Measurements from ENCODE around the gene PTPRM. TPM values are rescaled to one million over a fixed set of nuclear protein-coding genes. Genes with fewer than 3 reads are reported as not detected.

Gene PTPRM
- total RNA-seq, 1 experiment from 2014 or later: 45.6 TPM

DNA sequence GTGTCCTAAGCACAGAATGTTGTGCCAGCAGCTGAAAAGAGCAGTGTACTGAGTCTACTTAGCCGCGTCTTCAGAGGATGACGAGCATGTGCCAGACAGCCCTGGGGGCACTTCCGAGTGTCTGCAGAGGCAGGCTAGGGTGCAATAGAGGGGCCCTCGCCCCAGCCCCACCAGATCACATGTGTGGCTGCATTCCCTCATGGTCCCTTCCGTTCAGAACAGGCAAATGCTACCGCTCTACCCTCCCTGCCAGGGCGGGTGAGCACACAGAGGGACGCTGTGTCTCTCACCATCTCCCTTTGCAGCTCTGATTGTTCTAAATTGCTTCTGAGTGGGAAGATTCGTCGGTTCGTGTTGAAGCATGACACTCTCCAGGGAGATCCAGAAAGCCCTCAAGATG lies 829.9 kb downstream of the PTPRM start:
- H4K20me1 ChIP-seq (ENCODE audit: low read length): no peaks in the 10 kb centered on the region
- H2AFZ ChIP-seq (ENCODE audit: low read length): no peak overlapping the region
- H3K27me3 ChIP-seq (ENCODE audit: low read length): no peaks in the 10 kb centered on the region
- no peak overlapping the region for H3K4me3 ChIP-seq (ENCODE audit: low read length)
- no peak for TF ChIP-seq EZH2phosphoT487 (IDR thresholded peaks at IDR 0.05; ENCODE audit: borderline replicate concordance, low read length)
- no peak overlapping the region for H3K4me2 ChIP-seq (ENCODE audit: low read length)
- intact Hi-C loops (cut with micrococcal nuclease): no loop called here
- H3K79me2 ChIP-seq (ENCODE audit: low read length): no peaks in the 10 kb centered on the region
- ATAC-seq: no peak
- H3K9ac ChIP-seq (ENCODE audit: low read length): no peak overlapping the region
- ChIA-PET POLR2A (ENCODE audit: unreplicated experiment) (no interaction called here), CTCF (no interaction called here)
- no TSS peak for BruUV-seq (replicated peaks)
- no peak overlapping the region for H3K27ac ChIP-seq (ENCODE audit: low read length)
- H3F3A ChIP-seq (ENCODE audit: low read length, unreplicated experiment): no peaks in the 10 kb centered on the region
- no peaks in the 10 kb centered on the region for H3K9me2 ChIP-seq (replicated peaks; ENCODE audit: low read length)
- no peak for DNase-seq
- H3K4me1 ChIP-seq (ENCODE audit: insufficient read depth, low read length): no peaks in the 10 kb centered on the region
- no peaks in the 10 kb centered on the region for H3K36me3 ChIP-seq (ENCODE audit: low read depth, low read length)
- H3K9me3 ChIP-seq (ENCODE audit: low read length): no peaks in the 10 kb centered on the region

DNA sequence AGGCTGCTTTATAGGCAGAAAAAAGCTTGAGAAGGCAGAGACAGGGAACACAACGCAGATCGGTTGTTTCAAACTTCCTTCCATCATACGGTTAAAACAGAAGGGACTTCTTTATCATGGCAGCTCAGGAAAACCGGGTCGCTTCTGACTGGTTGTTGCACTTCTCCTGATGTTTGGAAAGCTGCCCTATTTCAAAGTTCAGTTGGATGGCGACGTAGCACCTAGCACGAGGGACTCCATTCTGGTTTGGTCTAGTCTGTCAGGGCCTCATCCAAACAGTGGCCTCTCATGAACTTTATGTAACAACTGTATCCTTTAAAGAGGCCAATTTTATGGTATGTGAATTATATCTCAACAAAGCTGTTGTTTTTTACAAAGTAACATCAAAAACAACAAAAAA lies 832.0 kb downstream of the PTPRM start:
- ATAC-seq (no peak), DNase-seq (no peak)
- Histone ChIP-seq H2AFZ (ENCODE audit: low read length) (no peak overlapping the region), H3K9me3 (ENCODE audit: low read length) (no peaks in the 10 kb centered on the region), H3K9ac (ENCODE audit: low read length) (no peak overlapping the region), H3K27ac (ENCODE audit: low read length) (no peak overlapping the region), H3K27me3 (ENCODE audit: low read length) (no peaks in the 10 kb centered on the region), H3F3A (ENCODE audit: low read length, unreplicated experiment) (no peaks in the 10 kb centered on the region), H3K4me2 (ENCODE audit: low read length) (no peak overlapping the region), H3K79me2 (ENCODE audit: low read length) (no peaks in the 10 kb centered on the region), H3K4me1 (ENCODE audit: insufficient read depth, low read length) (no peaks in the 10 kb centered on the region), H4K20me1 (ENCODE audit: low read length) (no peaks in the 10 kb centered on the region), H3K36me3 (ENCODE audit: low read depth, low read length) (no peaks in the 10 kb centered on the region), H3K9me2 (replicated peaks; ENCODE audit: low read length) (no peaks in the 10 kb centered on the region), H3K4me3 (ENCODE audit: low read length) (no peak overlapping the region)
- intact Hi-C loops (cut with micrococcal nuclease): no loop called here
- ChIA-PET CTCF (no interaction called here), POLR2A (ENCODE audit: unreplicated experiment) (no interaction called here)
- no TSS peak for BruUV-seq (replicated peaks)
- TF ChIP-seq, protein P1, sequence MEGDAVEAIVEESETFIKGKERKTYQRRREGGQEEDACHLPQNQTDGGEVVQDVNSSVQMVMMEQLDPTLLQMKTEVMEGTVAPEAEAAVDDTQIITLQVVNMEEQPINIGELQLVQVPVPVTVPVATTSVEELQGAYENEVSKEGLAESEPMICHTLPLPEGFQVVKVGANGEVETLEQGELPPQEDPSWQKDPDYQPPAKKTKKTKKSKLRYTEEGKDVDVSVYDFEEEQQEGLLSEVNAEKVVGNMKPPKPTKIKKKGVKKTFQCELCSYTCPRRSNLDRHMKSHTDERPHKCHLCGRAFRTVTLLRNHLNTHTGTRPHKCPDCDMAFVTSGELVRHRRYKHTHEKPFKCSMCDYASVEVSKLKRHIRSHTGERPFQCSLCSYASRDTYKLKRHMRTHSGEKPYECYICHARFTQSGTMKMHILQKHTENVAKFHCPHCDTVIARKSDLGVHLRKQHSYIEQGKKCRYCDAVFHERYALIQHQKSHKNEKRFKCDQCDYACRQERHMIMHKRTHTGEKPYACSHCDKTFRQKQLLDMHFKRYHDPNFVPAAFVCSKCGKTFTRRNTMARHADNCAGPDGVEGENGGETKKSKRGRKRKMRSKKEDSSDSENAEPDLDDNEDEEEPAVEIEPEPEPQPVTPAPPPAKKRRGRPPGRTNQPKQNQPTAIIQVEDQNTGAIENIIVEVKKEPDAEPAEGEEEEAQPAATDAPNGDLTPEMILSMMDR (conservative IDR thresholded peaks at IDR 0.05; ENCODE audit: low read depth, low read length): no peak
- no peak for TF ChIP-seq EZH2phosphoT487 (IDR thresholded peaks at IDR 0.05; ENCODE audit: borderline replicate concordance, low read length)

DNA sequence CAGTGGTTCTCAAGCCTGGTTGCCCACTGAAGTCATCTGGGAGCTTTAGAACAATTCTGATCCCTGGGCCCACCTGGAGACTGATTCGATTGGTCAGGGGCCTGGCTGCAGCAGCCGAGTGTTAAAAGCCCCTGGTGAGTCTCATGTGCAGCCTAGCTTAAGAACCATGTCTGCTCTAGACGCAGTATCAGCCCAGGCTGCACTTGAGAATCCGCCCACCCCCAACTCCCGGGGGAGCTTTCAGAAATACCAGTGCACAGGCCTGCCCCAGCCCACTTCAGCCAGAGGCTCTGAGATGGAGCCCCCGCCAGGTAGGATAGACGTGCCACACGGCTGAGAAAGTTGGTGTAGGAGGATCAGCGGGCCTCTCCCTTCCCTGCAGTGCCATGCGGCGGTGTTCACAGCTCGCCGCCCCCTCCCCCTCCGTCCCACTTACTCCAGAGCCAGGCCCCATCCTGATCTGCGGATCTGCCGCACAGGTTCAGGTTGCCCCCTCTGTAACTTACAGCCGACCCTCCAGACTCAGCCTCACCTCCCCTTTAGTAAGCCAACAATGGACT lies 833.2 kb downstream of the PTPRM start:
- BruUV-seq (replicated peaks): no TSS peak
- H3K9me3 ChIP-seq (ENCODE audit: low read length): no peaks in the 10 kb centered on the region
- no peak for ATAC-seq
- H3K79me2 ChIP-seq (ENCODE audit: low read length): no peaks in the 10 kb centered on the region
- H3K4me3 ChIP-seq (ENCODE audit: low read length): no peak overlapping the region
- no peaks in the 10 kb centered on the region for H3K27me3 ChIP-seq (ENCODE audit: low read length)
- ChIA-PET CTCF (no interaction called here), POLR2A (ENCODE audit: unreplicated experiment) (no interaction called here)
- H3K27ac ChIP-seq (ENCODE audit: low read length): no peak overlapping the region
- H3K9me2 ChIP-seq (replicated peaks; ENCODE audit: low read length): no peaks in the 10 kb centered on the region
- DNase-seq: no peak
- intact Hi-C loops (cut with micrococcal nuclease): no loop called here
- H3F3A ChIP-seq (ENCODE audit: low read length, unreplicated experiment): no peaks in the 10 kb centered on the region
- H4K20me1 ChIP-seq (ENCODE audit: low read length): no peaks in the 10 kb centered on the region
- no peak overlapping the region for H3K9ac ChIP-seq (ENCODE audit: low read length)
- TF ChIP-seq, protein P1 (conservative IDR thresholded peaks at IDR 0.05; ENCODE audit: low read depth, low read length): no peak
- TF ChIP-seq EZH2phosphoT487 (IDR thresholded peaks at IDR 0.05; ENCODE audit: borderline replicate concordance, low read length) (no peak), EZH2 (IDR thresholded peaks at IDR 0.05; ENCODE audit: low read length, unreplicated experiment) (no peak)
- H3K4me1 ChIP-seq (ENCODE audit: insufficient read depth, low read length): no peaks in the 10 kb centered on the region
- H3K36me3 ChIP-seq (ENCODE audit: low read depth, low read length): no peaks in the 10 kb centered on the region
- no peak overlapping the region for H2AFZ ChIP-seq (ENCODE audit: low read length)
- no peak overlapping the region for H3K4me2 ChIP-seq (ENCODE audit: low read length)
